Urinary bladder (tissue), 4 donors: Measurements from ENCODE around the gene LRP1. TPM values are rescaled to one million over a fixed set of nuclear protein-coding genes. Genes with fewer than 3 reads are reported as not detected.
A peak's percentile ranks its signal among the peaks of the same experiment; 100 is the strongest.

ENCODE experiments used
- DNase-seq: peaks from one replicate; pipeline ENCODE4 v3.0.0-alpha.2; 2015; ENCODE audit errors: extremely low spot score
- H3K27ac ChIP-seq: one replicate; pipeline ENCODE4 v1.5.1; 2013; ENCODE audit warnings: low read depth, mild to moderate bottlenecking, moderate library complexity
- H3K36me3 ChIP-seq: one replicate; pipeline ENCODE4 v1.6.1; 2013; ENCODE audit warnings: mild to moderate bottlenecking, moderate library complexity; ENCODE audit not compliant: insufficient read depth
- H3K4me1 ChIP-seq: one replicate; pipeline ENCODE4 v1.6.1; 2013; ENCODE audit warnings: mild to moderate bottlenecking, moderate library complexity; ENCODE audit not compliant: insufficient read depth
- H3K4me3 ChIP-seq: one replicate; pipeline ENCODE4 v1.5.1; 2013; ENCODE audit warnings: low read depth, low read length
- WGBS: extraction: QIAGEN DNeasy Blood & Tissue Kit; methylation state at CpG from one replicate; pipeline ENCODE4 v1.1.7; 2013; 5-methylcytosine and 5-hydroxymethylcytosine counted together
- polyA plus RNA-seq: library from polyadenylated mRNA; stranded (reverse); fragments of 200-250 nt; gene quantifications from one replicate; pipeline ENCODE4 v1.2.3, GENCODE V29; 2013
- total RNA-seq: library from RNA; depleted of rRNA; stranded (reverse); fragments of >200 nt; gene quantifications from one replicate; pipeline ENCODE4 v1.2.3, GENCODE V29; 2014
- donor health status: healthy with polysubstance abuse.
- donor health status: healthy.

The LRP1 gene
- 146 TPM for total RNA-seq
- 141 TPM for polyA plus RNA-seq

- WGBS: under 1% methylated on average over 57 of the region's 57 CpGs
- no peaks in the 10 kb centered on the region for H3K4me1 ChIP-seq
- H3K27ac ChIP-seq: peak within 1 kb of the TSS; percentile 97
- peak; percentile 73 for DNase-seq
- peak within 1 kb of the TSS; percentile 88 for H3K4me3 ChIP-seq
- no peaks in the 10 kb centered on the region for H3K36me3 ChIP-seq
These were observed at the start of gene LRP1 for GRCh38 chr12:57127726-57128518. Gene LRP1 (plus strand): TSS chr12:57128483. CDS start chr12:57128965, 482 bp downstream.

GRCh38 chr12:57078519-57079404, 49.5 kb upstream of the LRP1 start, which contains the start of gene NEMP1:
Gene NEMP1 (minus strand): TSS chr12:57078791. CDS start chr12:57078745, 46 bp downstream.
- peak; percentile 99 for DNase-seq
- H3K4me1 ChIP-seq: no peaks in the 10 kb centered on the region
- peaks cover 2% of the 10 kb centered on the region for H3K36me3 ChIP-seq
- H3K4me3 ChIP-seq: peak within 1 kb of the TSS; percentile 68
- WGBS: under 1% methylated on average over 39 of the region's 39 CpGs
- H3K27ac ChIP-seq: peak within 1 kb of the TSS; percentile 66

- no peak for DNase-seq
- Histone ChIP-seq H3K4me1 (no peaks in the 10 kb centered on the region), H3K4me3 (no peak overlapping the region), H3K27ac (no peak overlapping the region), H3K36me3 (no peaks in the 10 kb centered on the region)
- WGBS: 70% methylated on average over 1 of the region's 1 CpG
These were observed 48.5 kb upstream of the LRP1 start for GRCh38 chr12:57079821-57080220.

- Histone ChIP-seq H3K4me3 (no peak overlapping the region), H3K4me1 (no peaks in the 10 kb centered on the region), H3K36me3 (no peaks in the 10 kb centered on the region), H3K27ac (no peak overlapping the region)
- DNase-seq: no peak
- WGBS: 96% methylated on average over 1 of the region's 1 CpG
These were observed 47.4 kb upstream of the LRP1 start for GRCh38 chr12:57080855-57081254.

GRCh38 chr12:57085999-57086492, 42.2 kb upstream of the LRP1 start:
- no peaks in the 10 kb centered on the region for H3K36me3 ChIP-seq
- peak; percentile 87 for DNase-seq
- 3% methylated on average over 12 of the region's 12 CpGs for WGBS
- H3K27ac ChIP-seq: peak overlapping the region; percentile 99
- H3K4me3 ChIP-seq: no peak overlapping the region
- no peaks in the 10 kb centered on the region for H3K4me1 ChIP-seq

- peak; percentile 83 for DNase-seq
- peak overlapping the region; percentile 99 for H3K27ac ChIP-seq
- under 1% methylated on average over 14 of the region's 14 CpGs for WGBS
- H3K36me3 ChIP-seq: no peaks in the 10 kb centered on the region
- peak overlapping the region; percentile 65 for H3K4me3 ChIP-seq
- H3K4me1 ChIP-seq: no peaks in the 10 kb centered on the region
These were observed 41.7 kb upstream of the LRP1 start for GRCh38 chr12:57086493-57087009.

GRCh38 chr12:57087010-57087690, 41.1 kb upstream of the LRP1 start:
- Histone ChIP-seq H3K36me3 (no peaks in the 10 kb centered on the region), H3K27ac (peak overlapping the region; percentile 99), H3K4me1 (no peaks in the 10 kb centered on the region), H3K4me3 (peak overlapping the region; percentile 65)
- peak; percentile 70 for DNase-seq
- WGBS: under 1% methylated on average over 52 of the region's 52 CpGs

GRCh38 chr12:57087691-57088353, 40.5 kb upstream of the LRP1 start:
- peak; percentile 94 for DNase-seq
- H3K4me1 ChIP-seq: no peaks in the 10 kb centered on the region
- under 1% methylated on average over 37 of the region's 37 CpGs for whole genome bisulfite sequencing
- no peaks in the 10 kb centered on the region for H3K36me3 ChIP-seq
- H3K27ac ChIP-seq: peak overlapping the region; percentile 97
- peak overlapping the region; percentile 65 for H3K4me3 ChIP-seq

GRCh38 chr12:57088354-57089270, 39.7 kb upstream of the LRP1 start, which contains the start of gene NAB2:
Gene NAB2 (plus strand): TSS chr12:57089114. CDS start chr12:57089272, 158 bp downstream.
- H3K27ac ChIP-seq: peak within 1 kb of the TSS; percentile 97
- peak within 1 kb of the TSS; percentile 80 for H3K4me3 ChIP-seq
- DNase-seq: peak; percentile 88
- H3K4me1 ChIP-seq: no peaks in the 10 kb centered on the region
- H3K36me3 ChIP-seq: no peaks in the 10 kb centered on the region
- WGBS: under 1% methylated on average over 91 of the region's 91 CpGs

GRCh38 chr12:57089271-57090245, 38.7 kb upstream of the LRP1 start:
- Histone ChIP-seq H3K4me3 (peak overlapping the region; percentile 80), H3K4me1 (no peaks in the 10 kb centered on the region), H3K36me3 (no peaks in the 10 kb centered on the region), H3K27ac (peak overlapping the region; percentile 82)
- under 1% methylated on average over 45 of the region's 45 CpGs for WGBS
- peak; percentile 50 for DNase-seq

- Histone ChIP-seq H3K4me1 (no peaks in the 10 kb centered on the region), H3K27ac (no peak overlapping the region), H3K36me3 (no peaks in the 10 kb centered on the region), H3K4me3 (peak overlapping the region; percentile 80)
- DNase-seq: no peak
- WGBS: 31% methylated on average over 6 of the region's 6 CpGs
These were observed 37.8 kb upstream of the LRP1 start for GRCh38 chr12:57090490-57090889.
